GM12891 (cell line): ENCODE measurements around the gene SLC19A1.

ENCODE experiments used
- POLR2A ChIP-seq: IDR thresholded peaks from 2 replicates; pipeline ENCODE4 v1.6.1; 2011; ENCODE audit warnings: low read depth, low read length, control low read depth
- POLR2AphosphoS5 ChIP-seq: IDR thresholded peaks from 2 replicates; pipeline ENCODE4 v1.6.1; 2011; ENCODE audit warnings: low read depth, low read length, control low read depth
- TAF1 ChIP-seq: IDR thresholded peaks from 2 replicates; pipeline ENCODE4 v1.6.1; 2011; ENCODE audit warnings: low read depth, low read length, control low read depth

DNA sequence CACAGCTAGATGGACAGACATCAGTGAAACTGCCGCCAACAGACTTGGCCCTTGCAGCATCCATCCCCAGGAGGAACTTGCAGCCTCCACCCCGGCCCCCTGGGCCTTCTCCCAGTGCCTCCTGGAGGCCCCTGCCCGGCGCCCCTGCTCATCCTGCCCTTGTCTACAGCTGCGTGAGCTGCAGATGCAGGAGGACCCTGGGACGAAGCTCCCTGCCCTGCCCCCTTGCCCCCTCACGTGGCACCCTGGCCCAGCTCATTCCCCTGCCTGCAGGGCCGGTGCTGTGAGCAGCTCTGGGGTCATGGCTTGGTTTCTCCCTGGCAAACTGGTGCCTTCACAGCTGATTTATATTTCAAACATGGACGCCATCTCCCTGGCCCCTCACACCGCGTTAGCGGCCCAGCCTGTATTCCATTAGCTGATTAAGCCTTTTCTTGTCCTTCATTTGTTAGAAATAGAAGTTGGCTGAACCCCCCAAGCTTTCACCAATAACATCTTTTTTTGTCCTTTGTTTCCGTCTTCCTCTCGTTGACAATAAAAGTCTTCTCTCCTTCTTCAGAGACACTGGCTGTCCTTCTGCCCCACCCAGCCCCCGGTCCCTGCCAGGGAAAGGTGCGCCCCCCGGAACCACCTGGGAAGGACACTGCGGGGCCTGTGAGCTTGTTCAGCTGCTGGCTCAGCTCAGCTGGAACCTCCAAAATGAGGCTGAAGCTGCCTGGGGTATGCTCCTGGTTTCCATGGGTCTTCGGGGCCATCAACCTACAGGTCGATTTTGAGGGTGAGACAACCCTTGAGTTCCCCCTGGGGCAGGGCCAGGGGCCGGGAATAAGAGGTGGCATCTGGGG, 34.0 kb upstream of the SLC19A1 start:
- TF ChIP-seq POLR2A (no peak), POLR2AphosphoS5 (no peak), TAF1 (no peak)
